NCI-H2227 (cell line): Measurements from ENCODE around the gene PTPRR.

ENCODE experiments used
- DNase-seq: peaks from one replicate; lab custom pipeline; 2025; ENCODE audit not compliant: unreplicated experiment; lab: John Stamatoyannopoulos, UW

The PTPRR gene

DNA sequence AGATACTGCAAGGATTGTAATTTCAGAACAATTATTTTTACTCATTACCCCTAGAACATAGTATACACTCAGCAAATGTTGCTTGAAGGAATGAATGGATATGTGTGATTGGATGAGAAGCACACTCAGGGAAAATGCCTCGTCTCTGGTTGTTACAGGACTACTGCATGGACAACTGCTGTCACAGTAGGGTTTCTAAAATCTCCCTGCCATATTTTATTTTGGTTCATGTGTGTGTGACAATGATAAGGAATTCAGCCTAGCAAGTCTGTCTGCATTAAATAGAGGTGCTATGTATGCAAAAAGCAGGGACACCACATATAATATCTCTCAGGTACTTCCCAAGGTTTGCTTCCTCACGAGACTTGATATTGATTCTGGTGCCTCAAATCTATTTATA, 1.4 kb downstream of the PTPRR start:
- DNase-seq, result no peak

DNA sequence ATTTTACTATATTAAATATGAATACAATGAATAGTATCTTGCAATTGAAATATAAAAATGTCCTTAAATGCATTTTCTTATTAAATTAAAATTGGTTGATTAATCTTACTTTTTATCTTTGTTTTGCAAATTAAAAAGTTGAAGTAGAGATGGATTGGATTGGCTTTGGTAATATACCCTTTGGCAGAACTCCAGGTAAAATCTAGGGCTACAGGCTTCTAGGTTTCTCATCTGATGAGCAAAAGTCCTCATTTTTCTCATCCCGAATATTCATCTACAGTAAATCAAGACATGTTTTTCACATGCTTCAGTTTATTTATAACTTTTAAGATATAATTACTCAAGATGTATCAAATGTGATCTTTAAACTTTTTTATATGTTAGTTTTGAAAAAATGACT, 2.2 kb downstream of the PTPRR start:
- no peak for DNase-seq

DNA sequence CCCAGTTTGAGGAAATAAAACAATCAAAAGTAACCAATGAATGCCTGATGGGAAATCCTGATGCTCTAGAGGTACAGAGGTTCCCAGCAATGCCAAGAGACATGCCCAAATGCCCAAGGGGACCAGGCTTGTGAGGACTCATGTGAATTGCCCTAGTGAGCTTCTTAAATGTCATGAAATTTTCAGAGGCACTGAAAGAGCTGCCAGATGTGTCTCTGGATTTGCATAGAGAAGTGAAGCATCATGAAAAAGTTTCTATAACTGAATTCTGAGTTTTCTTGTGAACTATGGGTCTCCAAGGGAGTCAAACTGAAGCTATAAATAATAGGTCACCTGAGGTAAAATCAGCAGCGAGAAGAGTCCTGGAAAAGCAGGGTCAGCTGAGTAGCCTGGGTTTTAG, 9.9 kb downstream of the PTPRR start:
- no peak for DNase-seq

DNA sequence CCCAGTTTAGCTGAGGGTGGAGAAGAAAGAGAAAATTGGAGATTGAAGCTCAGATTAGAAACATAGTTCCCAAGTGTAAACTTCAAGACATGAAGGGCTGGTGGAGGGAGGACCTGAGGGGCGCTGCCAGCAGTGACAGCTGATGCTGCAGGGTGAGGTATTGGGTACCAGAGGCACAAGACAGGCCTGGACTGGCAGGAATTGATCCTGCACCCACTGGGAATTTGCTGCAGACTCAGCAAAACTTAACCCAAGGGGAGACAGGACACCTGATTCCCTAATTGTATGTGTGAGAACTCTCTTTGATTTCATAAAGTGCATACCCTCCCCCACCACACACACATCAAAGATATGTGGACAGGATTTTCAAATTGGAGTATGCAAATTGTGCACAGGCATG, 11.6 kb downstream of the PTPRR start:
- DNase-seq, result no peak

DNA sequence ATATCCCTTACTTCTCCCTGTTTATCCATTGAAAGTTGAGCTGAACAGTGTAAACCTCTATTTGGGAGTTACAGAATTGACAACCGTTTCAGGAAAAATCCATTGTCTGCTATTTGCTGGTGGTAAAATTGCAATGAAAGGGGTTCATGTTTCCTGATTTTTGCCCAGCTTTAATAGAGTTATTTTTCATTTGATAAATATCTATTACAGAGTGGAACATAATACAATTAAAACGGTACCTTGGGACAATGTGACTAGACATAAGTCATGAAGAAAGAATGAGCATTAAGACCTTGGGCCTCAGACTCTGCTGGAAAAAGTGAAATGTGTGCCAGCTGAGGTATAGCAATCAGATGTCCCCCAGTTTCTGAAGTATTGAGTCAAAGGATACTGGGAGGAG, 13.1 kb downstream of the PTPRR start:
- no peak for DNase-seq

DNA sequence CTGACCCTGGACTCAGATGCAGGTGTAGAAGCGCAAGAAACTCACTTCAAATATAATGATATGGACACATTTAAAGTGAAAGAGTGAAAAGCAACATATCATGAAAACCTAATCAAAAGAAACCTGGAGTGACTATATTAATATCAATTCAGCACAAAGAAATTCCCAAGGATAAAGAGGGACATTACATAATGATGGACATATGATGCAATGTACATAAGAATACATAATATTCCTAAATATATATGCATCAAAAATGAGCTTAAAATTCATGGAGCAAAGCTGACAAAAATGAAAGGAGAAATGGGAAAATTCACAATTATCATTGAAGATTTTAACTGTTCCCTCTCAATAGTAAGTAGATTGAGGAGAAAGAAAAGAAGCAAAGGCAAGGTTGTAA, 24.6 kb downstream of the PTPRR start:
- DNase-seq, result no peak

DNA sequence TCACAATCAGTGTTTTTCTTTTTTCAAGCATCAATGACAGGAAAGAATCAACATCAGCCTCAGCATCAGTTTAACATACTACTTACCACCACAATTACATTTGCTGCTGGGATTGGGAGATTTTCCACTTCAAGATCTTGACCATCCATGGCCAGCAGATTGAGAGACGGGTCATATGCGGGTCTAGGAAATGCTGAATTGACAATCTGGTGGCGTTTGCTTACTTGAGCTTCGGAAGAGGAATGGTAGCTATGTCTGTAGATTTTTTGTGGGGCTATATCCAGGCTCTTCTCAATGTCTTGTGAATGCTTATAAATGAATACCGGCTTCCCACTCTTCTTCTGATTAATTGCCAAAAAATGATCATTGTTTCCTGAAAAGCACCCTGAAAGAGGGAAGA, 27.9 kb downstream of the PTPRR start:
- DNase-seq, result no peak

DNA sequence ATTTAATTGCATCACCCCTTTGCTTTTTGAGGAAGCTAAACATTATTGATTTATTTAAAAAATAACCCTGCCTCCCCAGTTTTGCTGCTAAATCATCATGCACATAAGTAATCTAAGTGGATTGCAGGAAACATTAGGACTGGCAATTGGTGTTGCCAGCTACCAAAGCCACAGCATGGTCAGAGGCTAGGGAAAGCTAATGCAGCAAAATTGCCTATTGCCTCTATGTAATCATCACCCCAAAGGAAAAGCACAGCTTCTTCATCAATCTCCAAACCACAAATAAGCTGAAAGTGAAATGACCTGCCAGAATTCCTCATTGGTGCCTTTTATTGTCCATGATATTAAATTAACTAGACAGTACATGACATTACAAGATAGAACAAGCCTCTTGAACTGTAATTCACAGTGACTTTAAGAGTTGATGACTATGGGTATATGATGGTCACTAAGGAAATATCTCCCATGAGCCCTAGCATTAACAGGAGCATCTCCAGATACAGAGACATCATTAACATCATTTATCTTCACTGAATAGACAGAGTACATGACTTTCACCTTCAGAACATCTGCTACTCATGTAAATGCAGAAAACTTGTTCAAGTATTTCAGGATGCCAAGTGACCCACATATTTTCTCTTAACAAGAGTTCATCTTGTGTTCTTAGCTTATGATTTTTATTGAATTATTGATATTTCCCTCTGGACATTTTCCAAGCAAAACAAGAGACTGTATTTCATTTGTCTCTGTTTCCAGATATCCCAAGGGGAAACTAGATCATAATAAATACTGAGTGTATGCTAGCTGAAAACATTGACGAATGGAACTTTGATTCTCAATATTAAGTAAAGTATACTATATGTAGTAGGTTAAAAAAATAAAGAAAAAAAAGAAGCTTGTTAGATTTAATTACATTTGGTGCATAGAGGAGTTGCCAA, 29.4 kb downstream of the PTPRR start:
- DNase-seq, result no peak

DNA sequence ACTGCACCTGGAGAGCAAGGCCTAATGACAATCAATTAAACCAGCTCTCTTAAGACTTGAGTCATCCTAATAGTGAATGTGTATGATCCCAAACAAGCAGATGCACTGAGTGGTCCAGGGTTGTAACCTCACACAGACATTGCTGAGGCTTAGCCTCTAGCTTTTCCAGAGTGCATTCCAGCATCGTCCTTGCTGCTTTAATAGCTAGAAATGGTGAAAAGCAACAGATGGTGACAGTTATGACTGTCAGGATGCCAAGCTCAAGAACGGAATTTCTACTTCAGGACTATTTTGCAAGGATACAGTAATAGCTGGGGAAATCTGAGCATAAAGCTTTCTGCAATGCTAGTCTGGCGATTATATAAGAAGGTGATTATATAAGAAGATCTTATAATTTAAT, 34.6 kb downstream of the PTPRR start:
- DNase-seq, result no peak

DNA sequence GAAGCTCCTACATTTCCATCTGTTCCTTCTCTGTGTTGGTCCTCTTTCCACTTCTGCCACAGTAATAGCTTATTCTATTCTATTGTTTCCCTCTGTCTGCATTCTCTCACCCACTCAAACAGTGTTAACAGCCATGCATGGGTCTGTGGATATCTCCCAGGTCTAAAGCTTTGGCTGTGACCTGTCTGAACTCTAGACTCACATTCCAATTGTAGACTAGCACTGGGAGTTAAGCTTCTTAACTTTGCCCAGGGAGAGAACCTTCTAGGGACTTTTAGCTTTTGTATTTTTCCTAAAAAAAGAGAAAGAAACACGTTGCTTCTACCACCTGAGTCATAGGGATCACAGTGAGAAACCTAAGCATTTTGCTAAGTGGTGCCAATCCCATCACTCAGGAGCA, 36.7 kb downstream of the PTPRR start:
- no peak for DNase-seq

DNA sequence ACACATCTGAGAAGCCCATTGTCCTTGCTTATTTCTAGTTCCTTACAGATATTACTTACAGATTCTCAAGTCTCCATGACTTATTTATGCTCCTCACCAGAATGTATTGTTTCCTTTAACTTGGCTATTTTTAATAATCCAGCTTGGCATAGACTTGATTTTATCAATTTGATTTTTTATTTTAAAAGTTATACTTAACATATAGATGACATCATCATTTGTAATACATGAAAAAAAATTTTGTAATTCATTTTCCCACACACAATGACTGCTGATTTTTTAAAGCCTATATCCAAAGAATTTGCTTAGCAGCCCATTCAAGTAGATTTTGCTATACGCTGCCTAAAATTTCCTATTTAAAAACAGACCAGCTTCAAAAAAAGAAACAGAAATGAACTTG, 39.8 kb downstream of the PTPRR start:
- DNase-seq, result no peak

DNA sequence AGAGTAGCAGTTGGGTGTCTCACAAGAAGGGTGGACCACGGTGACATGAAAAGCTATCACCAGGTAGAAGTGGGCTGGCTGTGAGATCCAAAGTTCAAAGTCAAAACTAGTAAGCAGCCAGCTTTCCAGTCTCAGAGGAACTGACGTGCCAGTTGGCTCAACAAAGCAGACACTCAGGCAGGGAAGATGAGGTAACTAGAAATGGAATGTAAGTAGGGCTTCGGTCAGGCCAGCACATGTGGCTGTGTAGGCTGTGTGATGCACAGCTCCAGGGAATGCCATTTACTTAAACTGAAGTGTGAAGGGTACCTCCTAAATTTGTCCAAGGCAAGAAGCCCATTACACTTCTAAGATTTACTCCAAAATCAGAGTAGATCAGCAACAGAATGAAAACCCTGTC, 43.6 kb downstream of the PTPRR start:
- DNase-seq, result no peak

DNA sequence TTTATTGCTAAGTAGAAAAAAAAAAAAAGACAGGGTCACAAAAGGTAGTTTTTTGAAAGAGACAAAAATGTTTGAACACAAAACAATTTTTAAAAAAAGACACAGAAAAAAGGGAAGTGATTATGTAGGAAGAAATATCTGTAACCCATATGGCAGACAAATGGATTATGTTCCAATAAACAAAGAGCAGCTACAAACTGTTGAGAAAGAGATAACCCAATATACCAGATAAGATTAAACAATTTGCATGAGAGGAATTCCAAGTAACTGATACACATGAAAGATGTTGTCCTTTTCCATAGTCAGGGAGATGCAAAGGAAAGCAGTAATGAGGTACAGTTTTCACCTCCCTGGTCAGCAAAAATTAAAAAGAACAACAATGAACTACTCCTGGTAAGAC, 44.9 kb downstream of the PTPRR start:
- no peak for DNase-seq

DNA sequence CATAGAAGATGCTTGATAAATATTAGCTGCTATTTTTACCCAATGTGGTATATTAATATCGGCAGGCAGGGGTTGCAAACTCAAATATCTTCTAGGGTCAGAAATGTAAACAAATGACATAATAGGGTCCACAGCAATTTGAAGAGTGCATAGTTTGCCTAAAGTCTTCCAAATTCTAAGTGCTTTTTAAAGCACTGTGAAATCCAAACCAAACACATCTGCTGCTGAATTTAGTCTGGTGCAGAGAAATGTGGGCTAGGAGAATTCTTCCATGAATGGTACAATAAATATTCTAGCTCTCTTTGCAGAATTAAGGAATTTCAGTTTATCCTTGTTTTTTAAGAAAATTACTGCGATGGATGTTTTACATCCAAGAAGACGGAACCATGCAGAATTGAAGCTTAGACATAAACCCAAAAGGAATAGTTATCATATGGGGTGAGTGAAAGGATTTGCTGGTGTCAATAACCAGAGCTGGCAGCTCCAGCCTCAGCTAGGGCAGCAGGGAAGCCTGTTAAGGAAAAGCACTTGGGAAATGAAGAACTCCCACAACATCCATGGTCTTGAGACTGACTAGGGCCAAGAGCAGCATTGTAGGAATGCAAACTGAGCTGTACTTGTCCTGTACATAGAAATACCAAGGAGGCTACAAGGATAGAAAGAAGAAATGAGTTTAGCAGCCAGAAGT, 65.5 kb downstream of the PTPRR start:
- no peak for DNase-seq

DNA sequence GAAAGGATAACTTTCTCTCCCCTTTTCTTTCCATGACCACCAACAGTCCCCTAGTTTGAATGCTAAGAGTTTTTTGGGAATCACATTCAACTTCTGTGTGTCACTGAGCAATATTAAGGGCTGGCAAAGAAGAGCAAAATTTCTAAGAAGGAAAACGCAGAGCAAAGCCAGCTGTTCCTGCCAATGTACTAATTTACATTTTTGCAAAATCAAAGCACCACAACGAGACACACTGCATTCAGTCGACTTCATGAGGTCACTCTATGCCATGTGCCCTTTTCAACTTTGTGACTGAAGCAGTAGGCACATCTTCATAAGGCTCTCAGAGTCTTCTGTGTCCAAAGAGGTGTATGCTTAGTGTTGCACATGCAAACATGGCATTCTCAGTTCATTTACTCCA, 66.4 kb downstream of the PTPRR start:
- DNase-seq, result no peak

DNA sequence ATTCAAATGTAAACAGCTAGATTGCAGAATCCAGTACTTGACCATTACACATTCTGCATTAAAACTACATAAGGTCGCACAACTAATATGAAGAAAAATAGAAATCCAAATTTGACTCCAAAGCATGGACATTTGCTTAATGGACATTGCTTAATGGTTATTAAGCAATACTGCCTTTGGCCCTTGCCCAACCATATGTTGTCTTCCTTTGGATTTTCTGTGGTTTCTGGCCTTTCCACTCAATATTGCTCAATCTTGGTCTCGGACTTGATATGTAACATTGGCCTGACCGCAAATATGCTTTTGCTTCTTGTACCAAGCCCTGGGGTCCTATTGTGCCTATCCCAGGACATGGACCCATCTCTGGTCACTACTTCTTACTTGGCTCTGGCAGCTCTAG, 67.2 kb downstream of the PTPRR start:
- no peak for DNase-seq

DNA sequence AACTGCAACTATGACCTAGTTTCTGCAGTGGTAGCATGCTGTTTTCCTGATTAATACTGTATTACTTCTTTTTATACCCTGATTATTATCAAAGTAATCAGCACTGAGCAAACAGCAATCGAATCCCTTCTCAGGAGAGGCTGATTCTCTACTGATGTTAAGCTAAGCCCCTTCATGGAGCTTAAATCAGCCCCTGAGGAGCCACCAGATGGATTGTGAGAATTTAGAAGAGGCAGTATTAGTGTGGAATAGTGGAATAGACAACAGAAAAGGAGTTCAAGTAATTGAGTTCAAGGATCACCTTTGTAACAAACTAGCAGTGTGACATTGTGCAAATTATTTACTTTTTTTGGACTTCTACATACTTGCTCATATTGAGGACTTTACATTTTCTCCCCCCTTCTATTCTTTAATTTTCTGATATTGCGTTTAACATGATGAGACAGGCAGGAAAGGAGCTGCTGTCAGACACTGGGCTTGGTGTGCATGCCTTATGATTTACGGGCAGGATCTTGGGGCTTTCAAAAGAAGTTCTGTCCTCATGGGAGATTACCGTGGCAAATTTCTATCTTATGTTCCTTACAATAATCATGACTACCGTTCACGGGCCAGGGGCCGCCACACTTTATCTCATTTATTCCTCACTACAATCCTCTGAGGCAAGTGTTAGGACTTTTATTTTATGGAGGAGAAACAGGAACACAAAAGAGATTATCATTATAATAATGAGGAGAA, 68.0 kb downstream of the PTPRR start:
- DNase-seq, result no peak

DNA sequence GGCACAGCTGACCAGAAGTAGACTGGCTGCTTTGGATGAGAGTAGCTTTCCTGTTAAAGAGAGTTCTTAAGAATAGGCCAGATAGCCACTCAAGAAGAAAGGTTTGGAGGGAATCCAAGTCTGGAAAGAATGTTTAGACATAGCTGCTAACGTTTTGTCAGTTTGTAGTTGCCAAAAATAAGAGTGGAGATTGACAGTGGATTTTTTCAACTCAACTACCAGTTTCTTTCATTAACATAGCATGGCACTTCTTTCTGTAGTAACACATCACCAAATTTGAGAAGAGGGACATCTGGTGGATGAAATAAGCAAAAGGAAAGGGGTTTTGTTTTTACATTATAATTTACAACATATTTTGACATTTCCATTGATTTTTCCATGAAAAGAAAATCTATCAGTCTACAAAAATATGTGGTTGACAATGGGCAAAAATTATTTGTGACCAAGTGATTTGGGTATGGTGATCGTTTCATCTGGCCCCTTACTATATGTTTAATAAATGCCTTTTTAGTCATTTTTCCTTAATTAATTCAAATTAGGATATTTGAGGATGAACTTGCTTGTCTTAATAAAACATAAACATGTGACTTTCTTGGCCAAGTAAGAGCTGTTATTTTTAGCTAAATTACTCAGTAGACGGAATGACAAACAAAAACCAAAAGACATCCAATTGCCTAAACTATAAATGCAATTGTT, 71.1 kb downstream of the PTPRR start:
- peak; percentile 6 for DNase-seq

DNA sequence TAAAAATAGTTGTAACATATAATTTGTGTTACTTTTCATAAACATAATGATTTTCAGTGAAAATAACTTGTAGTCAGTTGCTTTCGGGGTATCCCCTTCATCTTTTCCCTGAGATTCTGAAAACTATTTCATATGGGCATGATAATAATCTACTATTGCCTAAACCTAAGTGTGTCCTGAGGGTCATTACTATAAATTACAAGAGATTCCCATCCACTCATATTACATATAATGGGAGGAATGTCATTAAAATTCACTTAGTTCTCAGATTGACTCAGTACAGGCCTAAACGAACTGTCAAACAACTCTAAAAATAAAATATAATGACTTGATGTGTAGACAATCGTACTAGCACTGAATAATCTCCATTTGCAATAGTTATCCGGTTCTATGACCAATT, 72.7 kb downstream of the PTPRR start:
- no peak for DNase-seq

DNA sequence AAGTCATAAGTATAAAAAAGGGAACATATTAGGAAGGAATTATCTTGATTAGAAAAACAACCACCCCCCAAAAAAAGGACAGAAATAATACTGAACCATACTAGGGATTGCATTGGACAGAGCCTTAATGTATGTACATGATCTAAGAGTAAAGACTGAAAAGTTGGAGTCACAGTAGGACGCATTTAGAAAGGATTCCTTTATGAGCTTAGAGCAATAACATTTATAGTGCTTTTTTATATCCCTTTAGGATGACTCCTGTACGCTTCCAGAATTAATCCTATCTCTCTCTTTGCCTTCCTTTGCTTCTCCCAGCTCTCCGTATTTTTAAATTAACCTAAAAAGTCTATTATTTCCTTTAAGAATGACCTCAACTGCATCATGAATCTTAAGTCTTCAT, 75.3 kb downstream of the PTPRR start:
- no peak for DNase-seq

DNA sequence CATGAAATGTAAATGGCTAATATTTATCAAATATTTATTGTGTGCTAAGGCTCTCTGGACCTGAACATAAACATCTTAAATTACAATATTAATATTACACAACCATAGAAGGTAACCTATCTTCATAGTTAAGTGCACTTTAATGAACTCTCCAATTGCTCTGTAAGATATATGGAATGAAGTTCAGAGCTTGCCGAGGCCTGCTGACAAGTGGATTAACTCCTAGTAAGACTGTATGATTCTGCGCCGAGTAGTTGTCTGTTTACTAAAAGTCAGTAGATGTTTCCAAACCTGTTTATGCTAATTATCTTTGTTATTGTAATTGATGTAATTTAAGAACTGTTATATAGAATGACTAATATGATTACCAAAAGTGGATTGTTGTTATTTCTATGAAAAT, 77.2 kb downstream of the PTPRR start:
- DNase-seq, result no peak
